CD4-positive, alpha-beta T cell treated with Interleukin-21 for 1 hour (primary cell): ENCODE data around the gene TRPV5.
A peak's percentile ranks its signal among the peaks of the same experiment; 100 is the strongest.

Experiments used
- DNase-seq: peaks from one replicate; pipeline ENCODE4 v3.0.0-alpha.2; 2020

TRPV5 gene

DNA sequence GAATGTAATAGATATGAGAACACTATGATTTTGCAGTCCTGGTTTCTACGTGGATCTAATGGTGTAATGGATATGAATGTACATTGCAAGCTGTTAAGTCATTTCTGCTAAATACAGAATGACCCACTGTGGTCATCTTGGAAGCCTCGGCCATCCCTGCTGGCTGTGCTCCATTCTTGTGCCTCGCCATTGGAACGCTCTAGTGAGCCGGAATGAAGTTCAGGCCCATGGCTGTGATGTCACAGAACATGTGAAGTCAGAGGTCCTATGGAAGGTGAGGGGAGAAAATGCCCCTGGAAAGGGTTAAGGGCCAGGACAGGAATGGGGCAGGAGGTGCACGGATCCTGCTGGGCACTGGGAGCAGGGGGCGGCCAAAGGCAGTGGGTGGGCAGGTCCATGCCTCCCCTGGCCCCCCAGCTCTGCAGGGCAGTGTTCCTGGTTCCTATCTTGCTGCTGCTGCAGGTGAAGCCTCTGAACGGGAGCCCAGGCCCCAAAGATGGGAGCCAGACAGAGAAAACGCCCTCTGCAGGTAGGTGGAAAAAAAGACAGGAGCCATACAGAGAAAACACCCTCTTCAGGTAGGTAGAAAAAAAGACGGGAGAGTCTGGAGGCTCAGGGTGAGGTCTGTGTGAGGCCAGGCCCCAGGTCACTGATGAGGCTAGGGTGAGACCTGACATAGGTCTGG is 5.8 kb upstream of the TRPV5 start, which contains the start of gene LLCFC1:
Gene LLCFC1, plus strand, starts transcription at position 259 of the 685 bp plus-strand sequence. Its CDS starts 138 bp downstream, at position 397.
- peak; percentile 13 for DNase-seq

DNA sequence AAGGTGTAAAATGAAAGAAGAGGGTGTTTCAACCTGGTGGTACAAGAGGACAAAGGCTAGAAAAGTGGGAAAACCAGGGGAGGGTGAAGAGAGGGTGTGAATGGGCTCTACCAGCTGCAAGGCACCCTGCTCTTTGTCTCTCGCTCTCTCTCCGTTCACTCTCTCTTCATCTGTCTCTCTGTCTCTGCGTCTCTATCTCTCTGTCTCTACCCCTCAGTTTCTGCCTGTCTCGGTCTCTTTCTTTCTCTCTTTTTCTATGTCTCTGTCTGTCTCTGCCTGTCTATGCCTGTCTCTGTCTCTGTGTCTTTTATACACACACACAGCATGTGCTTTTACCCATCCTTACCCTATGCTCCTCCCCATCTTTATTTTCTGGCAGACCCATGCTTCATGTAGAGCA is 5.1 kb upstream of the TRPV5 start:
- DNase-seq: no peak

DNA sequence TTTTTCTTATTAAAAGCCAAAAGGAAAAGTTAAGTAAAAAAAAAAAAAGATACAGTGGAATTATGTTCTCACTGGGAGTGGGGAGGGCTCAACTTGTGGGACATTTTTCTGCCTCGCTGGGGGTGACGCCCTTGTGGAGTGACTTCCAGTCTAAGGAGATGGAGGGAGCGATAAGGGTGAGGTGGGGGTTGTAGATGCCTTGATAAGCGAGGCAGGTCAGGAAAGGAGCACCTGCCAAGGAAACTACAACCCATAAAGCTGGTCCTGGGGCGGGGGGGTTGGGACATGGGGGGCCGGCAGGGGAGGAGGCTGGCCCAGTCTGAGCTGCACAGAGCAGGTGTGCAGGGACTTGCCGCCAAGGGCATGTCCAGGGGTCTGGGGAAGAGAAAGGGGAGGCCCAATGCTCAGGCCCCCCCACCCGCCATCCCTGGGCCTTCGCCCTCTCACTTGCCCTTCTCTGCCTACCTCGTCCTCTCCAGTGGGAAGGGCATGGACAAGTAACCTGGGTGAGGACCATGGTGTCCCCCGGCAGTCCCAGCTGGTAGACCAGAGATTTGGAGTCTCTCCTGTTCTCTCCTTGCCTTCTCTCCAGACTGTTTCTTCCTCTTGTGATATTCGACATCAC is 2.5 kb upstream of the TRPV5 start:
- DNase-seq: no peak

DNA sequence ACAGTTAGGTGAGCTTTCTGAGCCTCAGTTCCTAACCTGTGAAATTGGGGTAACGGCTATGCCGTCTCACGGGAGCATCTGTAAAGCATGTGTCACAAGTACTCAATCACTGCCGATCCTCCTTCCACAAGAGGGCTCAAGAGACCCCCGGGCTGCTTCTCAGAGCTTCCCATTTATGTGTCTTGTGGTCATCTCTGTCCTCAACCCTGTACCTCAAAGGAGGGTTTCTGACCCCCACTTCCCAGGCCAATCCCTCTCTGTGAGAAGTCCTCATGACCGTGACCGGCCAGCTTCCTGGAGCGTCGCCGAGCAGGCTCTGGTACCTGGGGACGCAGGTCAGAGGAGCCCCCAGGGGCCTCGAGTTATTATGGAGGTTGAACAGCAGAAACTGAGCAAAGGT is 510 bp upstream of the TRPV5 start:
- DNase-seq: no peak

DNA sequence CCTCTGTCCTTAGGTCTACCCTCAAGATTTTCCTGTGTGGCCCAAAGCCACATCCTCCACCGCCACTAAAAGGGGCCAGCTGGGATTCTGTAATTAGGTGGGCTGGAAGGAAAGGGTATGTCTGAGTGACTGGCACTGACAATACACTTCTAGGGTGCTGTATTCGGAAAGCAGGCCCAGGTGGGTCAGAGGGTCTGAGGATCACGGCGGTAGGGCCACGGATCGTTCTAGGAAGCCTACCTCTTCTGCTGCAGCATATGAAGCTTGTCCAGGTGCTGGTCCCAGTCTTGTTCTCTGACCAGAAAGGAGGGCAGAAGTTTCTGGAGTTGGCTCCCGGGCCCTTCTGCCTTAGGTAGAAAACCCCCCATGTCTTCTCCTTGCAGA is 462 bp downstream of the TRPV5 start:
- no peak for DNase-seq

DNA sequence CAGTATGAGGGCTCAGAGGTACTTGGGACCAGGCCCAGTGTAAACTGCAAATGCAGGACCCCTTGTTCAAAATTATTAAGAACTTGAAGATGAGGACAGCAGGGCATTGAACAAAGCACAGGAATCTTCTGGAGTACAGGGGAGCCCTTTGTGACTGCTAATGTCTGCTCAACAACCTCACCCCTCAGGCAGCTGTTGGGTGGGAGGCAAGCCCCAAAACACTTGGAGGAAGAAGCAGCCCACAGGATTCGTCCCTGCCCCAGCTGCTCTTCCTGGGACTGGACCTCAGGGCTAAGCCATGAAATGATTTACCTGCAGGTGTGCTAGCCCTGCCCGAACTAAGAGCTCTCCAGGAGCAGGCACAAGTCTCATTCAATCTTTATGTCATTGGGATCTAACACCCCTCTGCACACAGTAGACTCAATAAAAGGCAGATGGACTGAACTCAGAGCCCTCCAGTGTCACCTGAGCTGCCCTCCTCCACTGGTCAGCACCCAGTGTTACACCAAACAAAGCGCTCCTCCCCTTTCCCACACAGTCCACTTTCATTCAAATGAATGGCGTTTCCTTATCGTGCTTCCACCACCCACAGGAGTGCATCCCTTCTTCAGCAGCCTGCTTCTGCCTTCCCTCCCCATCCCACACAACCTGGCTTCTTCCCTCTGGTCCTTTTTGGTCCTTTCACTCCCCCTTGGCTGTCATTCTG is 1.0 kb downstream of the TRPV5 start:
- no peak for DNase-seq

DNA sequence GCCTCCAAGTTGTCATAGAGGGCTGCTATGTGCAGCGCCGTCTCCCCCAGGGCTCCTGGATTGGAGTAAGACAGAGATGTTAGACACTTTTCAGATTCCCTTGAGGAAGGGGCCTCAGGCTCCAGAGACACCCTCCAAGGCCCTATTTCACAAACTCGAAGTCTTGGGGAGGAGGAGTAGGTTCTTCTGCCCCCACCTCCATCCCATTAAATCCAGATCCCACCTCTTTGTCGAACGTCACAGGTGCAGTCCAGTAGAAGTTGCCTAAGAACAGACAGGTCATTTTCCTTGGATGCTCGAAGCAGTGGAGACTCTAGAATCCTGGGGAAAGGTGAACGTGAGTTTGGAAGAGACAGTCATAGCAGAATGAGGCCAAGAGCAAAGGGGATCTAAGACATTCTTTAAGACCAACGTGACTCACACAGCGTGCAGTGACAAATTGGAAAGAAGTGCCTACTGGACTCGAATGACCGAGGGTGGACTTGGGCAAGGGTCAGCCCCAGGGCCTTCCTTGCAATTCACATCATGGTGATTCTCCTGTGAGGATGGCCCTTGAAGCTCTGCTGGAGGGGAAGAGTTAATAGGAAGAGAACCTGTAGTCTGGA is 3.3 kb downstream of the TRPV5 start:
- no peak for DNase-seq

DNA sequence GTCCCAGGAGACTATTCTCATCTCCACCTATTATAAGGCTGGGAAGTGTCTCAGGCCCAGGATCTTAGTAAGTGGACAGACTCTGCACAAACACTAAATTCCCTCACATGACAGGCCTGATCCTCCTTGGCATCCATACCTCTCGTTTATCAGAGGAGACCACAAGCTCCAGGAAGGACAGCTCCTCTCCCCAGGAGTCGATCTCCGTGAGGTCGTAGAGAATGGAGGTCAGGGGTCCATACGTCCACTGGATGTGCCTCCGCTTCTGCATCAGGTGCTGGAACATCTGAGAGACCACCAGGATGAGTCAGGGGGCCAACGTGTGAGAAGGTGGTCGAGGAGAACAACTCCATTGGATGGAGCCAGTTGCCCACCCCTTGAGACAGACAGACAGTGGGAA is 5.6 kb downstream of the TRPV5 start:
- no peak for DNase-seq

DNA sequence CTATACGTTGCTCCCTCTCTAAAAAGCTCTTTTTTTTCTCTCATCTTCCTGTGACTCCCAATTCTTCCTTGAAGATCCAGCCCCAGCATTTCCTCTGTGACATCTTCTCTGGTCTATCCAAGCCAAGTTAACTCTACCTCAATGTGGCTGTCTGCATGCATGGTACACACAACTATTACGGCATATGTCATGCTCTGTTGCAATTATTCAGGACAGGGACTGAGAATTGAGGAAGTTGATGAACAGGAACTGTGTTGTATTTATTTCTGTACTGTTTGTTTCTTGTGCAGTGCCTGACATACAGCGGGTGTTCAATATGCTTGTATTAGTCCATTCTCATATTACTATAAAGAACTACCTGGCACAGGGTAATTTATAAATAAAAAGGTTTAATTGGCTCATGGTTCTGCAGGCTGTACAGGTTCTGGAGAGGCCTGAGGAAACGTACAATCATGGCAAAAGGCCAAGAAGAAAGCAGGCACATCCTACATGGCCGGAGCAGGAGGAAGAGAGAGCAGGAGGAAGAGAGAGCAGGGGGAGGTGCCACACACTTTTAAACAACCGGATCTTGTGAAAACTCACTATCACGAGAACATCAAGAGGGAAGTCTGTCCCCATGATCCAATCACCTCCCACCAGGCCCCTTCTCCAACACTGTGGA is 6.3 kb downstream of the TRPV5 start:
- DNase-seq: no peak

DNA sequence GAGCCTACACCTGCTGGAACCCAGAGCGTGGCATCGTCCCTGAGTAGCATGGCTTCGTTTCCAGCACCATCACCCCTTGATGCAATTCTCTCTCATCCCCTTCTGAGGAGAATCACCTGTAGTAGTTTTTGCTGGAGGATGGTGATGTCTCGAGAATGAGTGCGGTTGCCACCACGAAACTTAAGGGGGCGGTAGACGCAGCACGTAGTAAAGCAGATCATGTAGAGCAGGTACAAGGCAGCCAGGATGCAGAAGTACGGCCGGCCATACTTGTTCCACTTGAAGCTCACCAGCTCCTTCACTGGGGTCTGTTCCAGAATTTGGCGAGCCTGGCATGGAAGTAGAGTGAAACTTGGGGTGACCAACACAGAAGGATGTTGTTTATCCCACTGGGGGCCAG is 8.1 kb downstream of the TRPV5 start:
- DNase-seq: no peak

DNA sequence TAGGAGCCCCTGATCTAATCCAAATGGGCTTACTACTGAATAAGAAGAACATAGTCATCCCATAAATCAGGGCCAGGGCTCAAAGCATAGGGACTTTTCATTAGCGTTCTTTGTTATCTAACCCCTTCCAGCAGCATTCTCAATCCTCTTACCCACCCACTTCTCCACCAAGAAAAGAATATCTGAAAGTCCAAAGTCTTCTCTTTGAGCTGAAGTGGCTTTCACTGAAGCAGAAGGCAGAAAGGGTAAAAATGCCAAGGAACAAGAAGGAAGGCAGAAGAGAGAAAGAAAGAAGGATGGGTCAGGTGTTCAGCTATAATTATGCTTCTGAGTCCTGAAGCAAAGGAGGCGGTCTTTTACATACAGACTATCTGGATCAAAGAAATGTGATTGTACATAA is 10.2 kb downstream of the TRPV5 start:
- DNase-seq: no peak

DNA sequence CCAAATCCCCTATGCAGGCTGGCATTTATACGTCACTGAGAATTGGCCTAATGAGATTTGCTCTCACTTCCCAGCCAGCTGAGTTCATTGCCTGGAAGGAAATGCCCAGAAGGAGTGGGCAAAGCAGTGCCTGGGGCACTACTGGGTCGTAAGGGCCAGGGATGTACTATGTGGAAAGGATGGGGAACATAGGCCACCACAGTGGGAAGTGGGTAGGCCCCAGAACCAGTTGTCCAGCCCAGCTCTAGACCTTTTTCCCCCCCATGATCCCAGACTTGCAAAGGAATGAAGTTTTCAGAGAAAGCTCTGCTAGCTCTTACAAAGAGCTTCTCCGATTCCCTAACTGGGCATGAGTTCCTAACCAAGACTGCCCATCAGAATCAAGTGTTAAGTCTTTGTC is 13.9 kb downstream of the TRPV5 start:
- DNase-seq: no peak

DNA sequence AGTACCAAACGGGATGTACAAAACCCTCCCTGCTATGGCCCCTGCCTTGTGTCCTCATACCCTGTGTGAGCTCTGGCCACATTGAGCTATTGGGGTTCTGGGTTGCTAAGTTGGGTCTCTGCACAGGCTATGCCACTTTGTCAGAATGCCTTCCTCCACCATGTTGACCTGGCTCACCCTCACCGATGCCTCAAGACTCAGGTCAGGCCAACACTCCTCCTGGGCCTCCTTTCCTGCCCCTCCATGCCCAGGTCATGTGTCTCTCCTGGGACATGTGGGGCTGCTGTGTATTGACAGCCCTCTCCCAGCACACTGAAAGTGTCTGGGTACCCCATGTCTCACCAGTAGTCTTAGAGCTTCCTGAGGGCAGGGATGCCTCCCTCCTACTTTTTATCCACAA is 14.6 kb downstream of the TRPV5 start:
- no peak for DNase-seq

DNA sequence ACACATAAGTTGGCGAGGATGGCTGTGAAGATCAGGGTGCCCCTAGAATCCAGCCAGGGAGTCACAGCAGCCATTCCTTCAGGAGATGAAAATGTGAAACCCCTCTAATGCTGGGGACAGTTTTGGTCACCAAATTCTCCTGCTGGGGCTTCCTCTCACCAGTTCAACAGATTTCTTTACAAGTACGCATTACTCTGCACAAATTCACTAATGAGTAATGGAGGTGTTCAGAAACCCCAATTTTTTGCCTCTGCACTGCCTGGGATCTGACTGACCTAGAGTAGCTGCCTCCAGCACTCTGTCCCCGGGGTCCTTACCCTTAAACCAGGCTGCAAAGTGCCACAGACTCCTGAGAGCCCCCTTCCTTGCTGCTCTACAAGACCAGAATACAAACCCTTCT is 16.1 kb downstream of the TRPV5 start:
- no peak for DNase-seq

DNA sequence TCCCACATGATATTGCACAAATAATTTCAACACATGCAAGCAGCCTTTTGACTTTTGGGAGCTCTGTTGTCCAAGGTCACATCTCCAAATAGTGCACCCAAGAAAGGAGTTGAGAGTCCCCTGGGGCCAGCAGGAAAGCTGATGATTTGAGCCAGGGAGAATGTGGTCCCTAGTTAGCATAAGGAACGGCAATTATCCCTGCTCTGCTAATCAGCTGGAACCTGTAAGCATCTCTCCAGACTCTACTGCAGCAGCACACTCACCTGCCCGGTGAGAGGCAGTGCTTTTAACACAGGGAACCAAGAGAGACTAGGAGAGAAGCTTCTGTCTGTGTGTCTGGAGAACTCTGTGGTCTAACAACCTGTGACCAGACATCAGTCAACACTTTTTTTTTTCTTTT is 17.0 kb downstream of the TRPV5 start:
- no peak for DNase-seq

DNA sequence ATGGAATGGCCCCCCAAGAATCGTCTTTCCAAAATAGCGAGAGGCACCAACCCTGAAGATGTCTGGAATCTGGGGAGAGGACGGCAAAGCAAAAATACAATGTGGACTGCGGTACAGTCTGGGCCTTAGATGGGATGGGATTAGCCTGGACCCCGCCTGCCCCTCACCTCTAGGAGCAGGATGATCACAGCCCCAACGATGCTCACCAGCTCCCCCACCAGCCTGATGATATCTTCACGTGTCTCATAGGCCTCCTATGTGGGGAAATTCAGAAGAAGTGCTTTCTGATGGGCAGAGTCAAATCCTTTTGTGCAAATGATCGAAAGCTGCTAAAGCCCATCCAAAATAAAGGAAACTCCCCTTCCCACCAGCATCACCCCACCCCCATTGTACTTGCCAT is 18.2 kb downstream of the TRPV5 start:
- no peak for DNase-seq

DNA sequence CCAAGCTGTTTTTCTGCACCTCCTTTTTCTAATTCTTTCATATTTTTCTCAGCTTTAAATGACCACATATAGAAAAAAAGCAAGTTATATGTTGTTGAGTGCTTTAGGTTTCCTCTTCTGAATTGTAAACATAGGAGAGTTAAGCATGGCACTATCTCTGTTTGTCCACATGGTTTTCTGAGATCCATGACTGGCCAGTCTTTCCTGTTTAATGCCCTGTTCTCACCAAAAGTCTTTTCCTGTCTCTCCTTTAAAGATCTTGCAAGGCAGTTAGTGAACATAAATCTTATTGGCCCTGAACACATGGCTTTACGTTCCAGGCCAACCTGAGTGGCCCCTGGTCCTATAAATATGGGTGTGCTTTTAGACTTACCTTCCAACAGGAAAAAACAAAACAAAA is 19.4 kb downstream of the TRPV5 start:
- no peak for DNase-seq

DNA sequence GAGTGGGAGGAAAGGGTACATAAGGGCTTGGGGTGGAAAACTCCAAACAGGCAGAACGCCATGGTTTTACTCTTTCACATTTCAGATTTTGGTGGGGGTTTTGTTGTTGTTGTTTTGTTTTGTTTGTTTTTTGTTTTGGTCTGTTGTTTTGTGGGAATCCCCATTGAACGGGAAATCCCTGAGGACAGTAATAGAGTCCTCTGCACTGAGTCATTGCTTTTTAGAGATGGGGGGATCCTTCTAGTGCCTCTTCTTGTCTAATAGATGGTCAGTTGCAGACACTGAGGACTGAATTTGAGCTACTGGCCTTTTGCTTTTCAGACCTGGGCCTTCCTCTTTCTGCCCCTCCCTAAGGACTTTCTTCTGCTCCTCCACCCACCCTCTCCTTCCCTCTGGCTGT is 20.0 kb downstream of the TRPV5 start:
- no peak for DNase-seq

DNA sequence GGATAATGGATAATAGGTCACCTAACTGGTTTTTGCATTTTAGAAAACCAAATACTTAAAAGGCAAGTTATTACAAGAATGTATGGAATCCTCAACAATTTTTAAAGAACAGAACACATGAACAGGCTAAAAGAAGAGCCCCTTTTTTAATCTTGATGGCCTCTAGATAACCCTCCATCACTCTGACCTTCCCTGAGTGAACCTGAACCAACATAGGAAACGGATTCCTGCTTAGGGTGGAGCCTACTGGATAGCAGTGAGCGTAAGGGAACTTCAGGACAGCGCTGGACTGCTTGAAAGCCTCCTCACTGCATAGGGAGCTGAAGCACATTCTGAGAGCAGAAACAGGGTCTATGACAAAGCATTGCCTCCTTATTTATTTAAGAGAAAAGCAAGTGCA is 20.5 kb downstream of the TRPV5 start:
- DNase-seq: no peak

DNA sequence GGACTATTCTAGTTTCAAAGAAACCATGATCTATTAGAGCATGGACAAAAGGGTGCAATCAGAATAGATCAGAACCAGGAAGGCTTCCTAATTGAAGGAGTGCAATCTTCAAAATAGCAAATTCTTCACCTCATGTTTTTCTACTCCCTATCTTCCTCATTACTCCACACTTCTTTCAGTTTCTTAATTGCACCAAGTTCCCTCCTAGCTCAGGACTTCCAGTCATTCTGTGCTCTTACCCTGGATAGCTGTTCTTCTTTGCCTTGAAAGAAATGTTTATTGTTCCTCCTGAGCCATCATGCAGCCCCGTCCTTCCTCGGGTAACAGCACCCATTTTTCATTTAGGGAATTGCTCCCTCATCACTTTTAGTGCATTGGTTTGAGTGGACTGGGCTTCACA is 23.1 kb downstream of the TRPV5 start:
- DNase-seq: no peak

DNA sequence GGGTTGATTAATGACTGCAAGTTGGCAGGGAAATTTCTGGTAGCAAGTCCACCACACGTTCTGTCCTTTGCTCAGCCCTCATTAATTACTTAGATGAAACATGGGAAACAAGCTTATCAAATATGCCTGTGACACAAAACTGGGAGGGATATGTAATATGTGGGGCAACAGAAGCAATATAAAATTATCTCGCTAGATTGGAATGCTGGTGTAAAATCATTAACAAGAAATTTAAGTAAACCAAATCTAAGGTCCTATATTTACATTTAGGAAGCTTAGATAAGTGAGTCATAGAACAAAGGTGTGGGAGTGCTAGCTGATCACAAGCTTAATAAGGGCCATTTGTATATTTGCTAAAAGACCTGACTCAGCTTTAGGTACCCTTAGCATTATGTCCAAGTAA is 23.5 kb downstream of the TRPV5 start:
- DNase-seq: no peak

DNA sequence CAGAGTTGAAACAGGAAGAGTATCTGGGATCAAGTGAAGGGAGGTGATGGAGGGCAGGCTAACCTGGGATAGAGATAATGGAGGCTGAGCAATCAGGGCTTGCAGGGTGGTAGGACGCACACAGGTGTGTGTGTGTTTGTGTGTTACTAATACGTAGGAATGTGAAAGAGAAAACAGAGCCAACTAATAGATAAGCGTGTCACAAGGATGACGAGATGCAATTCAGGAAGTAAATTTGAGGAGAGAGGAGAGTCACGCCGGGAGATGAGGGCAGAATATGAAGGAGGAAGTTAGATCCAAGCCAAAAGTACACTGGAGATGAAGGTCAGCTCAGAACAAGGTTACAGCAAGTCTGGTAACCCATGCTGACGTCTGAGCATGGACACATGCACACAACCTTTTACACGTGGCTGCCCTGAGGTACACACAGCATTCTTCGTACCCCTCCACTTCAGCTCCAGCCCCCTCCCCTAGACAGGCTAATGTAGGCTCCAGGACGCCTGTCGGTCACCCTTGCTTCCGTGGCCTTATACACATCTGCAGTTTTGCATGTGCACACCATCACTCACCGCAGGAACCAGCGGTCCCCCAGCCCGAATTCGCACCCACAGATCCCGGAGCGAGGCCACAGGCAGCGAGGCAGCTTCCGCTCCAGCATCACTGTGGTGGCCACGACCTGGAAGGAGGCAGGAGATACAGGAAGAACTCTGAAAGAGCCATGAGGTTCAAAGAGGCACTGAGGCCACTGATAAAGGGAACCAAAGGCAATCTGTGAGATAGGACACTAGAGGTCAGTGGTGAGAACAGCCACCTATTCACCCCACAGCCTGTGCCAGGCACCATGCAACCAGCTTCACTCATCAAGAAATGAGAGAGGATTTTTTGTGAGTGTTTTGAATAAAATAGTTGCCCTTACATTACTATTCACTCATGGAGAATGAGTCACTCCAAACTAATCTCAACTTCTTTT is 24.3 kb downstream of the TRPV5 start:
- DNase-seq: no peak
